HepG2 (cell line): ENCODE measurements around the gene NABP2. TPM values are rescaled to one million over a fixed set of nuclear protein-coding genes. Genes with fewer than 3 reads are reported as not detected.

ENCODE experiments used
- AKNA ChIP-seq: sonication (generic); formaldehyde crosslinking; IDR thresholded peaks from 2 replicates; pipeline ENCODE4 v1.4.0; 2020; ENCODE audit warnings: missing genetic modification reagents, borderline replicate concordance
- ARNT2 ChIP-seq: sonication (generic); formaldehyde crosslinking; IDR thresholded peaks from 2 replicates; pipeline ENCODE4 v1.8.0; 2022; ENCODE audit warnings: mild to moderate bottlenecking, low read depth, missing genetic modification reagents, moderate library complexity
- ATF3 ChIP-seq: sonication (generic); formaldehyde crosslinking; IDR thresholded peaks from 2 replicates; pipeline ENCODE4 v1.4.0; 2020; ENCODE audit warnings: missing genetic modification reagents
- CREB1 ChIP-seq, 2 experiments: fragments of 450-650 bp in 1 of 2; IDR thresholded peaks; 2 replicates each; pipeline ENCODE4 v1.6.1; 2016 to 2017; ENCODE audit warnings: control low read depth in 1 of 2, mild to moderate bottlenecking in 1 of 2, missing compliant biosample characterization in 1 of 2, missing genetic modification characterization in 1 of 2
- FOXK1 ChIP-seq: sonication (generic); formaldehyde crosslinking; IDR thresholded peaks from 2 replicates; pipeline ENCODE4 v1.4.0; 2020; ENCODE audit warnings: low read depth, missing genetic modification reagents, borderline replicate concordance
- GABPA ChIP-seq, 2 experiments: IDR thresholded peaks; 2 replicates each; pipeline ENCODE4 v1.6.1; 2011 to 2016; ENCODE audit warnings: low read depth in 2 of 2, low read length in 1 of 2, missing biosample characterization in 1 of 2, missing genetic modification characterization in 1 of 2
- HMGA1 ChIP-seq: sonication (generic); formaldehyde crosslinking; conservative IDR thresholded peaks from 2 replicates; pipeline ENCODE4 v1.4.0; 2020; ENCODE audit warnings: missing genetic modification reagents
- MAZ ChIP-seq, 2 experiments: sonication (generic) in 1 of 2; formaldehyde crosslinking in 1 of 2; IDR thresholded peaks; 2 replicates each; pipeline versions ENCODE4 v1.5.0 to v1.6.1; 2012 to 2020; ENCODE audit warnings: low read depth in 2 of 2, mild to moderate bottlenecking in 2 of 2, borderline replicate concordance in 1 of 2, improper control_type of control experiment in 1 of 2, low read length in 1 of 2, missing genetic modification reagents in 1 of 2, moderate library complexity in 1 of 2
- PHF21A ChIP-seq: sonication (generic); formaldehyde crosslinking; IDR thresholded peaks from 2 replicates; pipeline ENCODE4 v1.5.0; 2020; ENCODE audit warnings: mild to moderate bottlenecking, missing genetic modification reagents
- SMARCC2 ChIP-seq: fragments of 450-650 bp; IDR thresholded peaks from 2 replicates; pipeline ENCODE4 v1.6.1; 2017; ENCODE audit warnings: antibody characterized with exemption, mild to moderate bottlenecking
- SP140L ChIP-seq: sonication (generic); formaldehyde crosslinking; IDR thresholded peaks from 2 replicates; pipeline ENCODE4 v1.4.0; 2020; ENCODE audit warnings: missing genetic modification reagents, borderline replicate concordance
- TFE3 ChIP-seq: IDR thresholded peaks from 2 replicates; pipeline ENCODE4 v1.6.1; 2016
- THYN1 ChIP-seq: sonication (generic); formaldehyde crosslinking; IDR thresholded peaks from 2 replicates; pipeline ENCODE4 v1.8.1; 2023; ENCODE audit warnings: low read depth, mild to moderate bottlenecking, moderate library complexity, missing genetic modification reagents, borderline replicate concordance
- ZBTB44 ChIP-seq: sonication (generic); formaldehyde crosslinking; IDR thresholded peaks from 2 replicates; pipeline ENCODE4 v1.4.0; 2020; ENCODE audit warnings: missing genetic modification reagents
- ZMYM4 ChIP-seq: sonication (generic); formaldehyde crosslinking; IDR thresholded peaks from 2 replicates; pipeline ENCODE4 v1.8.1; 2023; ENCODE audit warnings: mild to moderate bottlenecking, missing genetic modification reagents
- ZNF24 ChIP-seq: fragments of 450-650 bp; IDR thresholded peaks from 2 replicates; pipeline ENCODE4 v1.6.1; 2017; ENCODE audit warnings: antibody characterized with exemption, mild to moderate bottlenecking
- ZNF251 ChIP-seq: sonication (generic); formaldehyde crosslinking; IDR thresholded peaks from 2 replicates; pipeline ENCODE4 v1.9.0; 2021; ENCODE audit warnings: mild to moderate bottlenecking, missing genetic modification reagents
- ZNF678 ChIP-seq: sonication (generic); formaldehyde crosslinking; IDR thresholded peaks from 2 replicates; pipeline ENCODE4 v1.4.0; 2020; ENCODE audit warnings: mild to moderate bottlenecking, missing genetic modification reagents
- ZNF720 ChIP-seq: sonication (generic); formaldehyde crosslinking; IDR thresholded peaks from 2 replicates; pipeline ENCODE4 v1.4.0; 2020; ENCODE audit warnings: missing genetic modification reagents
- ZSCAN12 ChIP-seq: sonication (generic); formaldehyde crosslinking; IDR thresholded peaks from 2 replicates; pipeline ENCODE4 v1.9.0; 2021; ENCODE audit warnings: mild to moderate bottlenecking, missing genetic modification reagents
- polyA plus RNA-seq, 8 experiments: library from polyadenylated mRNA; depleted of rRNA in 3 of 8; stranded (reverse) in 7 of 8; unstranded in 1 of 8; fragments of >200 nt; fragmentation: Illumina TruSeq in 4 of 8; extraction: Trizol in 4 of 8; gene quantifications; 2 replicates each; pipeline versions ENCODE4 v1.2.1 to v1.2.3, GENCODE V29; 2011 to 2016; ENCODE audit warnings: low read depth in 4 of 8, missing spikeins in 1 of 8, mixed read lengths in 1 of 8; ENCODE audit not compliant: insufficient read depth in 1 of 8
- total RNA-seq, 5 experiments: library from RNA; depleted of rRNA; stranded (reverse); fragments of >200 nt; fragmentation: Illumina TruSeq; extraction: Trizol; gene quantifications; 2 replicates each; pipeline ENCODE4 v1.2.3, GENCODE V29; 2016; ENCODE audit warnings: low read depth in 1 of 5

The NABP2 gene
- total and polyA plus RNA-seq, 2 of the 13 experiments (the other 11 are each of a cell fraction or from before 2014, with no cell fraction given) = 33.2 to 35.5 TPM

- no peak for TF ChIP-seq THYN1 (CRISPR knock-in tag)
- no peak for TF ChIP-seq ZMYM4 (CRISPR knock-in tag)
- TF ChIP-seq SP140L (CRISPR knock-in tag) = no peak
- no peak for TF ChIP-seq ZBTB44 (CRISPR knock-in tag)
- TF ChIP-seq MAZ (IDR thresholded peaks at IDR 0.05; ENCODE audit: borderline replicate concordance, low read depth, low read length) = peak; percentile 12; the same call in 1 of the 2 replicates
- no peak for TF ChIP-seq MAZ (CRISPR knock-in tag; IDR thresholded peaks at IDR 0.05; ENCODE audit: low read depth)
- no peak for TF ChIP-seq ZSCAN12 (CRISPR knock-in tag)
- peak; percentile 41; the same call in 1 of the 2 replicates for TF ChIP-seq ZNF678 (CRISPR knock-in tag)
- TF ChIP-seq TFE3 (CRISPR knock-in tag) = 0 out of 2 replicates have a peak, but pooled peaks have one; percentile 41
- no peak for TF ChIP-seq ATF3 (CRISPR knock-in tag)
- TF ChIP-seq ZNF24 = peak; percentile 91
- no peak for TF ChIP-seq ZNF720 (CRISPR knock-in tag)
- no peak for TF ChIP-seq AKNA (CRISPR knock-in tag)
- TF ChIP-seq HMGA1 = no peak
- TF ChIP-seq SMARCC2 = no peak
- peak; percentile 42; the same call in 1 of the 2 replicates for TF ChIP-seq ARNT2 (CRISPR knock-in tag)
- peak; percentile 80 for TF ChIP-seq PHF21A (CRISPR knock-in tag)
- TF ChIP-seq GABPA (IDR thresholded peaks at IDR 0.05; ENCODE audit: low read depth, low read length) = peak; percentile 53
- TF ChIP-seq GABPA (CRISPR knock-in tag; IDR thresholded peaks at IDR 0.05; ENCODE audit: low read depth) = peak; percentile 88
- TF ChIP-seq ZNF251 (CRISPR knock-in tag) = no peak
- TF ChIP-seq CREB1 (IDR thresholded peaks at IDR 0.05) = 0 out of 2 replicates have a peak, but pooled peaks have one; percentile 21
- TF ChIP-seq CREB1 (CRISPR knock-in tag; IDR thresholded peaks at IDR 0.05) = peak; percentile 60; the same call in 1 of the 2 replicates
- TF ChIP-seq FOXK1 = peak; percentile 42; the same call in 1 of the 2 replicates
Measured at GRCh38 chr12:56189918-56190694, 34.0 kb upstream of the NABP2 start (continued).
